NCI-H187 (cell line): ENCODE results near the gene TRIM8.

Experiments
- DNase-seq, 2 experiments: peaks; one replicate each; lab custom pipeline; 2025; lab: John Stamatoyannopoulos, UW

TRIM8 gene

GRCh38 chr10:102644066-102644645 is at the start of gene TRIM8:
TSS of gene TRIM8 (plus strand) at chr10:102644479. CDS start at chr10:102644618, 139 bp downstream.
- DNase-seq = no peak

GRCh38 chr10:102595293-102595692 is 49.0 kb upstream of the TRIM8 start:
- no peak for DNase-seq

- no peak for DNase-seq
These were observed 48.4 kb upstream of the TRIM8 start for GRCh38 chr10:102595897-102596296.

- no peak for DNase-seq
These were observed 47.7 kb upstream of the TRIM8 start for GRCh38 chr10:102596506-102596971.

GRCh38 chr10:102597131-102597991 is 46.9 kb upstream of the TRIM8 start:
- DNase-seq = no peak

- no peak for DNase-seq
These were observed 46.0 kb upstream of the TRIM8 start for GRCh38 chr10:102598243-102598642.

- DNase-seq = no peak
These were observed 44.5 kb upstream of the TRIM8 start for GRCh38 chr10:102599565-102600327.

GRCh38 chr10:102600816-102601215 is 43.5 kb upstream of the TRIM8 start:
- DNase-seq = no peak

- DNase-seq = no peak
These were observed 42.6 kb upstream of the TRIM8 start for GRCh38 chr10:102601639-102602038.

GRCh38 chr10:102602272-102603045 is 41.8 kb upstream of the TRIM8 start:
- DNase-seq = no peak

GRCh38 chr10:102603946-102604345 is 40.3 kb upstream of the TRIM8 start:
- DNase-seq = no peak

- no peak for DNase-seq
These were observed 39.8 kb upstream of the TRIM8 start for GRCh38 chr10:102604439-102604841.

GRCh38 chr10:102605712-102606111 is 38.6 kb upstream of the TRIM8 start:
- DNase-seq = no peak

GRCh38 chr10:102608487-102608886 is 35.8 kb upstream of the TRIM8 start:
- no peak for DNase-seq

GRCh38 chr10:102610441-102610887 is 33.8 kb upstream of the TRIM8 start:
- DNase-seq = no peak

GRCh38 chr10:102611514-102612087 is 32.7 kb upstream of the TRIM8 start:
- DNase-seq = no peak

GRCh38 chr10:102612964-102613275 is 31.4 kb upstream of the TRIM8 start:
- no peak for DNase-seq

- DNase-seq = no peak
These were observed 31.0 kb upstream of the TRIM8 start for GRCh38 chr10:102613286-102613685.

- no peak for DNase-seq
These were observed 30.5 kb upstream of the TRIM8 start for GRCh38 chr10:102613785-102614184.

GRCh38 chr10:102614888-102615287 is 29.4 kb upstream of the TRIM8 start:
- DNase-seq = no peak

GRCh38 chr10:102615361-102615760 is 28.9 kb upstream of the TRIM8 start:
- DNase-seq = no peak
